Anterior cingulate cortex (tissue), 58 donors: ENCODE measurements around the gene CDK17.
"Not testable (repeated sequence)": the region's sequence is repeated elsewhere in the genome, so short reads cannot be mapped to it uniquely, and the experiment has no call there.

Experiments
- DNase-seq, 58 donors: peaks; one replicate each; lab custom pipeline; 2025; lab: John Stamatoyannopoulos, UW

Gene CDK17

GRCh38 chr12:96327346-96327745 is 72.9 kb downstream of the CDK17 start:
- no peak for DNase-seq

GRCh38 chr12:96326628-96327227 is 73.5 kb downstream of the CDK17 start:
- DNase-seq = no peak

GRCh38 chr12:96323906-96324305 is 76.3 kb downstream of the CDK17 start:
- DNase-seq = no peak

- no peak for DNase-seq
Measured at GRCh38 chr12:96322720-96323119, 77.5 kb downstream of the CDK17 start.

- DNase-seq = no peak
Measured at GRCh38 chr12:96321941-96322340, 78.3 kb downstream of the CDK17 start.

GRCh38 chr12:96317801-96318200 is 82.4 kb downstream of the CDK17 start:
- DNase-seq = not testable (repeated sequence)

GRCh38 chr12:96315741-96316481 is 84.3 kb downstream of the CDK17 start:
- DNase-seq = not testable (repeated sequence)

GRCh38 chr12:96314723-96315122 is 85.5 kb downstream of the CDK17 start:
- DNase-seq = no peak

- DNase-seq = no peak
Measured at GRCh38 chr12:96313606-96314005, 86.6 kb downstream of the CDK17 start.

GRCh38 chr12:96311191-96311590 is 89.0 kb downstream of the CDK17 start:
- DNase-seq = no peak

GRCh38 chr12:96310067-96310466 is 90.2 kb downstream of the CDK17 start:
- no peak for DNase-seq

GRCh38 chr12:96308881-96309280 is 91.4 kb downstream of the CDK17 start:
- DNase-seq = no peak

- no peak for DNase-seq
Measured at GRCh38 chr12:96305665-96306064, 94.6 kb downstream of the CDK17 start.

- peak in 1 of 58 donors; percentile 13 for DNase-seq
Measured at GRCh38 chr12:96303653-96304052, 96.6 kb downstream of the CDK17 start.

GRCh38 chr12:96302687-96303310 is 97.4 kb downstream of the CDK17 start:
- peak in 2 of 58 donors; percentile 8 to 47 for DNase-seq

- DNase-seq = no peak
Measured at GRCh38 chr12:96301732-96302131, 98.5 kb downstream of the CDK17 start.

GRCh38 chr12:96300064-96300463 is 100.2 kb downstream of the CDK17 start:
- DNase-seq = no peak

GRCh38 chr12:96297504-96297903 is 102.7 kb downstream of the CDK17 start:
- DNase-seq = no peak

GRCh38 chr12:96295532-96296160 is 104.6 kb downstream of the CDK17 start:
- no peak for DNase-seq

GRCh38 chr12:96294831-96295230 is 105.4 kb downstream of the CDK17 start:
- no peak for DNase-seq

- DNase-seq = no peak
Measured at GRCh38 chr12:96293093-96293492, 107.1 kb downstream of the CDK17 start.
